CD14-positive monocyte (primary cell): ENCODE results near the gene NOS1. TPM values are rescaled to one million over a fixed set of nuclear protein-coding genes. Genes with fewer than 3 reads are reported as not detected.

Experiments used
- DNase-seq, 3 donors: peaks; one replicate each; pipeline ENCODE4 v3.0.0-alpha.2; 2011 to 2022
- H2AFZ ChIP-seq: 2 replicates; pipeline ENCODE4 v1.6.0; 2012; ENCODE audit warnings: mild to moderate bottlenecking, low read depth, low read length, inconsistent platforms; ENCODE audit not compliant: insufficient read depth, poor library complexity, severe bottlenecking
- H3K27ac ChIP-seq, 2 donors: 1 replicate in 1 of 2; 2 replicates in 1 of 2; pipeline ENCODE4 v1.5.1; 2012 to 2013; ENCODE audit warnings: low read length in 2 of 2, control low read depth in 1 of 2, inconsistent platforms in 1 of 2, low read depth in 1 of 2, mild to moderate bottlenecking in 1 of 2
- H3K27me3 ChIP-seq, 2 donors: one replicate each; pipeline versions ENCODE4 v1.6.0 to v1.6.1; 2011 to 2013; ENCODE audit warnings: low read length in 2 of 2; ENCODE audit not compliant: control insufficient read depth in 2 of 2, insufficient read depth in 2 of 2
- H3K36me3 ChIP-seq, 2 donors: replicated peaks in 1 of 2; 1 replicate in 1 of 2; 2 replicates in 1 of 2; pipeline versions ENCODE4 v1.5.1 to v1.6.1; 2012 to 2013; ENCODE audit warnings: low read length in 2 of 2, control low read depth in 1 of 2, inconsistent platforms in 1 of 2, mild to moderate bottlenecking in 1 of 2; ENCODE audit not compliant: insufficient read depth in 2 of 2, control insufficient read depth in 1 of 2
- H3K4me1 ChIP-seq, 2 donors: 1 replicate in 1 of 2; 2 replicates in 1 of 2; pipeline versions ENCODE4 v1.5.1 to v1.6.1; 2012 to 2013; ENCODE audit warnings: low read length in 2 of 2, control low read depth in 1 of 2, inconsistent platforms in 1 of 2, mild to moderate bottlenecking in 1 of 2, moderate library complexity in 1 of 2; ENCODE audit not compliant: insufficient read depth in 2 of 2, control insufficient read depth in 1 of 2
- H3K4me2 ChIP-seq: replicated peaks from 2 replicates; pipeline ENCODE3; 2012; ENCODE audit warnings: low read length, moderate library complexity, mild to moderate bottlenecking; ENCODE audit not compliant: poor library complexity, severe bottlenecking; ENCODE audit errors: extremely low read depth
- H3K4me3 ChIP-seq, 3 experiments: fragments of 200-600 bp in 1 of 3; sonication (generic) in 1 of 3; replicated peaks in 1 of 3; 1 replicate in 2 of 3; 2 replicates in 1 of 3; pipeline ENCODE4 v1.5.1; 2011 to 2013; ENCODE audit warnings: low read length in 3 of 3, mild to moderate bottlenecking in 3 of 3, control low read depth in 2 of 3, low read depth in 2 of 3, inconsistent platforms in 1 of 3, moderate library complexity in 1 of 3
- H3K79me2 ChIP-seq: 2 replicates; pipeline ENCODE4 v1.6.0; 2012; ENCODE audit warnings: mild to moderate bottlenecking, control low read depth, inconsistent platforms, low read length, moderate library complexity; ENCODE audit not compliant: insufficient read depth
- H3K9ac ChIP-seq: 2 replicates; pipeline ENCODE4 v1.6.0; 2017; ENCODE audit warnings: low read length, mild to moderate bottlenecking; ENCODE audit not compliant: insufficient read depth, poor library complexity, severe bottlenecking
- H3K9me3 ChIP-seq, 2 donors: replicated peaks in 1 of 2; 1 replicate in 1 of 2; 2 replicates in 1 of 2; pipeline versions ENCODE4 v1.5.1 to v1.6.1; 2012 to 2013; ENCODE audit warnings: low read length in 2 of 2, control low read depth in 1 of 2; ENCODE audit not compliant: control insufficient read depth in 1 of 2, insufficient read depth in 1 of 2
- H4K20me1 ChIP-seq: 2 replicates; pipeline ENCODE4 v1.6.0; 2012; ENCODE audit warnings: mild to moderate bottlenecking, low read length, control low read depth, moderate library complexity; ENCODE audit not compliant: insufficient read depth
- H3K27ac Mint-ChIP-seq, 7 donors: one replicate each; pipeline ENCODE4 v1.8.0; 2020; ENCODE audit warnings: mild to moderate bottlenecking in 7 of 7, mixed read lengths in 7 of 7, moderate library complexity in 6 of 7, inconsistent platforms in 2 of 7
- H3K27me3 Mint-ChIP-seq, 3 donors: one replicate each; pipeline ENCODE4 v1.8.0; 2021 to 2022; ENCODE audit warnings: low read depth in 3 of 3, mild to moderate bottlenecking in 3 of 3, mixed read lengths in 3 of 3, moderate library complexity in 3 of 3, inconsistent platforms in 1 of 3
- H3K36me3 Mint-ChIP-seq, 2 donors: one replicate each; pipeline ENCODE4 v1.8.0; 2020; ENCODE audit warnings: mixed read lengths in 2 of 2, inconsistent platforms in 1 of 2, mild to moderate bottlenecking in 1 of 2
- H3K4me1 Mint-ChIP-seq: one replicate; pipeline ENCODE4 v1.8.0; 2020; ENCODE audit warnings: mild to moderate bottlenecking, mixed read lengths
- H3K4me3 Mint-ChIP-seq, 2 donors: one replicate each; pipeline ENCODE4 v1.8.0; 2020; ENCODE audit warnings: mild to moderate bottlenecking in 2 of 2, mixed read lengths in 2 of 2, moderate library complexity in 1 of 2
- H3K9me3 Mint-ChIP-seq, 7 donors: one replicate each; pipeline ENCODE4 v1.8.0; 2020 to 2022; ENCODE audit warnings: mixed read lengths in 7 of 7, mild to moderate bottlenecking in 6 of 7, moderate library complexity in 6 of 7, inconsistent platforms in 2 of 7
- CTCF ChIP-seq: fragments of 200-600 bp; IDR thresholded peaks from one replicate; pipeline ENCODE4 v1.8.0; 2022; ENCODE audit warnings: antibody characterized with exemption, mild to moderate bottlenecking
- WGBS: methylation state at CpG from one replicate; pipeline ENCODE4 v1.1.5; 2013; ENCODE audit warnings: missing lambda C conversion rate; ENCODE audit not compliant: insufficient coverage; 5-methylcytosine and 5-hydroxymethylcytosine counted together
- intact Hi-C, 2 donors: fragments of 100-400 bp; cut with micrococcal nuclease; formaldehyde crosslinking; loops; one replicate each; pipeline versions ENCODE4 v1.15.0 to v1.15.1; 2023
- polyA plus RNA-seq, 3 donors: library from polyadenylated mRNA; depleted of rRNA in 1 of 3; unstranded in 2 of 3; stranded (reverse) in 1 of 3; fragments of 300-500 nt in 2 of 3; fragments of >200 nt in 1 of 3; fragmentation: Illumina TruSeq in 2 of 3; gene quantifications; 1 replicate in 2 of 3; 2 replicates in 1 of 3; pipeline ENCODE4 v1.2.3, GENCODE V29; 2012 to 2021

The NOS1 gene
- polyA plus RNA-seq, 3 donors, result not detected

DNA sequence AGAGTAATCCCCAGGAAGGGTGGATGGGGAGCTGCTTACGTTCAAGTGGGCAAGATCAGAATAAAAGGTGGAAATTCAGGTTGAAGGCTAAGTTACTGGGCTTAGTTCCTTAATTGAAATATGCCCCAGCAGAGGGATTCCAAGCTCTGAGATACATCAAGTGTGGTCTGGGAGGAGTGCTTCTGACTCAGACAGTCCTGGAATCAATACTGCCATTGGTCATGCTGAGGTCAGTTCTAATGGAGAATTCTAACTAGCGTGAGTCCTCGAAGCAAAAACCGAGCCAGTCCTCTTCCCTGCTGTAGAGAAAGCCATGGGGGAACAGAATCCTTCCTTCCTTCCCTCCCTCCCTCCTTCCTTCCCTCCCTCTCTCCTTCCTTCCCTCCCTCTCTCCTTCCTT, 39.9 kb downstream of the NOS1 start:
- no peak overlapping the region for H3K9ac ChIP-seq
- H3K27me3 Mint-ChIP-seq, result peaks cover 2 to 12% (median 6%) of the 10 kb centered on the region in 3 donors
- DNase-seq, result no peak
- no peak overlapping the region for H3K4me3 Mint-ChIP-seq
- no peak overlapping the region for H2AFZ ChIP-seq
- peaks cover 0 to 5% (median 2%) of the 10 kb centered on the region in 7 donors for H3K9me3 Mint-ChIP-seq
- no peak overlapping the region for H3K4me2 ChIP-seq
- no peaks in the 10 kb centered on the region for H3K36me3 ChIP-seq
- no peak overlapping the region for H3K4me3 ChIP-seq
- H4K20me1 ChIP-seq, result no peaks in the 10 kb centered on the region
- no peaks in the 10 kb centered on the region for H3K9me3 ChIP-seq
- H3K36me3 Mint-ChIP-seq, result no peaks in the 10 kb centered on the region
- H3K27me3 ChIP-seq, result no peaks in the 10 kb centered on the region
- H3K79me2 ChIP-seq, result no peaks in the 10 kb centered on the region
- WGBS, result 69% methylated on average over 3 of the region's 4 CpGs
- H3K27ac Mint-ChIP-seq, result no peak overlapping the region
- intact Hi-C loops, result no loop called here
- H3K4me1 Mint-ChIP-seq, result no peaks in the 10 kb centered on the region
- H3K4me1 ChIP-seq, result no peaks in the 10 kb centered on the region
- no peak overlapping the region for H3K27ac ChIP-seq
- TF ChIP-seq CTCF, result no peak

DNA sequence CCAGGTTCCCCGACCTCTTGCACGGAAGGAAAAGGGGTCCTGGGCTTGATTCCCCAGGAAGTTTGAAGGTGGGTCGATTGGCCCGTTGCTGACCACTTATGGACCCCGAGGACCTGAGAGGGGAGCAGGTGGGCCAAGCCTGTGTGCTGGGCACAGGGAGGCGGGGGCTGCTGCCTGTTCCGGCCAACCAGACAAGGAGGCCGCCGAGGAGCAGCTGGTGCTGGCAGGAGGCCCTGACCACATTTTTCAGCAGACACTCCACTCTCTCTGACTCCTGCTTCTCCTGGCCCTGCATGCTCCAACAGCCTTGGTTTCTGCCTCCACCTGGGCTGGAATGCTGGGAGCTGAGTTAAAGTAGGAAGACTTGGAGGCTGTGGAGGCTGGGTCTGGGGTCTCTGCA, 42.8 kb downstream of the NOS1 start:
- intact Hi-C loops, result no loop called here
- H3K4me1 ChIP-seq, result no peaks in the 10 kb centered on the region
- peaks cover 0 to 6% of the 10 kb centered on the region in 2 donors for H3K9me3 ChIP-seq
- no peaks in the 10 kb centered on the region for H3K36me3 ChIP-seq
- H4K20me1 ChIP-seq, result no peaks in the 10 kb centered on the region
- no peaks in the 10 kb centered on the region for H3K27me3 ChIP-seq
- no peak overlapping the region for H2AFZ ChIP-seq
- Mint-ChIP-seq H3K27me3 (peaks cover 2 to 11% (median 8%) of the 10 kb centered on the region in 3 donors), H3K4me3 (no peak overlapping the region), H3K4me1 (no peaks in the 10 kb centered on the region), H3K9me3 (peaks cover 2 to 9% (median 4%) of the 10 kb centered on the region in 7 donors), H3K27ac (no peak overlapping the region), H3K36me3 (no peaks in the 10 kb centered on the region)
- no peak overlapping the region for H3K27ac ChIP-seq
- no peak overlapping the region for H3K4me3 ChIP-seq
- 78% methylated on average over 6 of the region's 9 CpGs for WGBS
- TF ChIP-seq CTCF, result no peak
- H3K9ac ChIP-seq, result no peak overlapping the region
- H3K79me2 ChIP-seq, result no peaks in the 10 kb centered on the region
- no peak overlapping the region for H3K4me2 ChIP-seq
- DNase-seq, result no peak
